Osteocyte (in vitro differentiated cells): ENCODE data around the gene LMBR1. TPM values are rescaled to one million over a fixed set of nuclear protein-coding genes. Genes with fewer than 3 reads are reported as not detected.
"Not testable (repeated sequence)": the region's sequence is repeated elsewhere in the genome, so short reads cannot be mapped to it uniquely, and the experiment has no call there.

Experiments
- DNase-seq: peaks from one replicate; pipeline ENCODE4 v3.0.0; 2021; ENCODE audit warnings: mixed read lengths; ENCODE audit not compliant: unreplicated experiment; ENCODE audit errors: extremely low spot score
- H3K27ac Mint-ChIP-seq: one replicate; pipeline ENCODE4 v1.8.0; 2021; ENCODE audit warnings: mild to moderate bottlenecking, mixed read lengths; ENCODE audit not compliant: unreplicated experiment
- H3K27me3 Mint-ChIP-seq: one replicate; pipeline ENCODE4 v1.8.0; 2021; ENCODE audit warnings: mixed read lengths; ENCODE audit not compliant: unreplicated experiment
- H3K36me3 Mint-ChIP-seq: one replicate; pipeline ENCODE4 v1.8.0; 2021; ENCODE audit warnings: mixed read lengths; ENCODE audit not compliant: unreplicated experiment
- H3K4me1 Mint-ChIP-seq: one replicate; pipeline ENCODE4 v1.8.0; 2021; ENCODE audit warnings: mixed read lengths; ENCODE audit not compliant: unreplicated experiment
- H3K4me3 Mint-ChIP-seq: one replicate; pipeline ENCODE4 v1.8.0; 2021; ENCODE audit warnings: mild to moderate bottlenecking, moderate library complexity, mixed read lengths; ENCODE audit not compliant: unreplicated experiment
- H3K9me3 Mint-ChIP-seq: one replicate; pipeline ENCODE4 v1.8.0; 2021; ENCODE audit warnings: mixed read lengths; ENCODE audit not compliant: unreplicated experiment
- long read RNA-seq: library from polyadenylated mRNA; unstranded; transcript quantifications from one replicate; pipeline ENCODE4 v2.0.0, GENCODE V29; 2021
- total RNA-seq: library from RNA; stranded (reverse); gene quantifications from 2 replicates; pipeline ENCODE4 v1.2.1, GENCODE V29; 2021
- TF ChIP-seq, protein P1 (sequence below): fragments of 200-600 bp; sonication (generic); IDR thresholded peaks from 2 replicates; pipeline ENCODE4 v1.5.0; 2021; ENCODE audit warnings: antibody characterized with exemption, mild to moderate bottlenecking, moderate library complexity

Gene LMBR1
- total RNA-seq: 47.7 and 55.8 TPM in 2 replicates
- long read RNA-seq, partial matches to known transcripts: 2 of 9 reads
- long read RNA-seq, other reads (novel, unspliced or antisense): 7 of 9 reads

GRCh38 chr7:156892821-156893706, at the start of gene LMBR1:
Gene LMBR1 (minus strand): TSS chr7:156893183. CDS start chr7:156892993, 190 bp downstream.
- Mint-ChIP-seq H3K9me3 (no peaks in the 10 kb centered on the region), H3K4me1 (peaks cover 19% of the 10 kb centered on the region), H3K36me3 (no peaks in the 10 kb centered on the region), H3K4me3 (peak within 1 kb of the TSS; percentile 91), H3K27me3 (no peaks in the 10 kb centered on the region), H3K27ac (peak within 1 kb of the TSS; percentile 88)
- TF ChIP-seq, protein P1, sequence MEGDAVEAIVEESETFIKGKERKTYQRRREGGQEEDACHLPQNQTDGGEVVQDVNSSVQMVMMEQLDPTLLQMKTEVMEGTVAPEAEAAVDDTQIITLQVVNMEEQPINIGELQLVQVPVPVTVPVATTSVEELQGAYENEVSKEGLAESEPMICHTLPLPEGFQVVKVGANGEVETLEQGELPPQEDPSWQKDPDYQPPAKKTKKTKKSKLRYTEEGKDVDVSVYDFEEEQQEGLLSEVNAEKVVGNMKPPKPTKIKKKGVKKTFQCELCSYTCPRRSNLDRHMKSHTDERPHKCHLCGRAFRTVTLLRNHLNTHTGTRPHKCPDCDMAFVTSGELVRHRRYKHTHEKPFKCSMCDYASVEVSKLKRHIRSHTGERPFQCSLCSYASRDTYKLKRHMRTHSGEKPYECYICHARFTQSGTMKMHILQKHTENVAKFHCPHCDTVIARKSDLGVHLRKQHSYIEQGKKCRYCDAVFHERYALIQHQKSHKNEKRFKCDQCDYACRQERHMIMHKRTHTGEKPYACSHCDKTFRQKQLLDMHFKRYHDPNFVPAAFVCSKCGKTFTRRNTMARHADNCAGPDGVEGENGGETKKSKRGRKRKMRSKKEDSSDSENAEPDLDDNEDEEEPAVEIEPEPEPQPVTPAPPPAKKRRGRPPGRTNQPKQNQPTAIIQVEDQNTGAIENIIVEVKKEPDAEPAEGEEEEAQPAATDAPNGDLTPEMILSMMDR: peak; percentile 37
- DNase-seq: peak; percentile 97

GRCh38 chr7:156942708-156943090, 49.7 kb upstream of the LMBR1 start:
- Mint-ChIP-seq H3K4me1 (peaks cover 2% of the 10 kb centered on the region), H3K4me3 (no peak overlapping the region), H3K9me3 (no peaks in the 10 kb centered on the region), H3K36me3 (no peaks in the 10 kb centered on the region), H3K27ac (no peak overlapping the region), H3K27me3 (peaks cover 44% of the 10 kb centered on the region)
- TF ChIP-seq, protein P1: no peak
- no peak for DNase-seq

- Mint-ChIP-seq H3K4me3 (no peak overlapping the region), H3K27me3 (peaks cover 33% of the 10 kb centered on the region), H3K27ac (no peak overlapping the region), H3K4me1 (no peaks in the 10 kb centered on the region), H3K36me3 (no peaks in the 10 kb centered on the region), H3K9me3 (no peaks in the 10 kb centered on the region)
- DNase-seq: no peak
- TF ChIP-seq, protein P1: no peak
These were observed 48.6 kb upstream of the LMBR1 start for GRCh38 chr7:156941393-156942182.

GRCh38 chr7:156940421-156941122, 47.6 kb upstream of the LMBR1 start:
- no peaks in the 10 kb centered on the region for H3K4me1 Mint-ChIP-seq

DNA sequence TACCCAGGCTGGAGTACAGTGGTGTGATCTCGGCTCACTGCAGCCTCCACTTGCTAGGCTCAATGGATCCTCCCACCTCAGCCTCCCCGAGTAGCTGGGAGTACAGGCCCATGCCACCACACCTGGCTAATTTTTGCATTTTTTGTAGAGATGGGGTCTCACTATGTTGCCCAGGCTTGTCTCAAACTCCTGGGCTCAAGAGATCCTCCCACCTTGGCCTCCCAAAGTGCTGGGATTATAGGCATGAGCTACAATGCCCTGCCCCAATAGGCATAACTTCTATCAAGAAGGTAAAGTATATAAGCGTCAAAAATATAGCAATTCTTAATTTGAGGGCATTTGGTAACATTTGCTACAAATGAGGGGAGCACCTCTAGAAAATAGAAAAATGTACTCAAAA, 43.8 kb upstream of the LMBR1 start:
- H3K27ac Mint-ChIP-seq, H3K4me1 Mint-ChIP-seq, DNase-seq, H3K9me3 Mint-ChIP-seq, H3K36me3 Mint-ChIP-seq, H3K27me3 Mint-ChIP-seq, H3K4me3 Mint-ChIP-seq: not testable (repeated sequence)

More at GRCh38 chr7:156940421-156941122, 47.6 kb upstream of the LMBR1 start:
- H3K36me3 Mint-ChIP-seq: no peaks in the 10 kb centered on the region
- H3K27me3 Mint-ChIP-seq: peaks cover 25% of the 10 kb centered on the region
- DNase-seq: no peak
- TF ChIP-seq, protein P1: no peak
- no peak overlapping the region for H3K27ac Mint-ChIP-seq
- H3K9me3 Mint-ChIP-seq: no peaks in the 10 kb centered on the region
- H3K4me3 Mint-ChIP-seq: no peak overlapping the region
